Panc1 (cell line): Measurements from ENCODE around the gene NHS. TPM values are rescaled to one million over a fixed set of nuclear protein-coding genes. Genes with fewer than 3 reads are reported as not detected.
"Not testable (repeated sequence)": the region's sequence is repeated elsewhere in the genome, so short reads cannot be mapped to it uniquely, and the experiment has no call there.

Experiments used
- ATAC-seq: fragments of 200-7000 bp; cut with Tn5 transposase; 2 replicates; pipeline ENCODE4 v1.9.1; 2020; ENCODE audit warnings: mild to moderate bottlenecking, moderate library complexity
- BruUV-seq: library from RNA; stranded (reverse); fragments of 400-500 nt; replicated peaks from 2 replicates; lab custom pipeline; 2021; lab: Mats Ljungman, UMichigan
- CTCF ChIA-PET: fragments of 300-600 bp; sonication (Branson Sonifier 250); formaldehyde crosslinking; loops from one replicate; lab custom pipeline; 2022; ENCODE audit warnings: antibody characterized with exemption; lab: Charles Lee
- POLR2A ChIA-PET: fragments of 300-600 bp; sonication (Branson Sonifier 250); formaldehyde crosslinking; loops from one replicate; lab custom pipeline; 2022; ENCODE audit warnings: antibody characterized with exemption; lab: Charles Lee
- DNase-seq: peaks from one replicate; pipeline ENCODE4 v3.0.0-alpha.2; 2010; ENCODE audit warnings: low read depth, low spot score
- H3K27ac ChIP-seq: 2 replicates; pipeline ENCODE4 v1.5.1; 2011; ENCODE audit warnings: mild to moderate bottlenecking, low read length, inconsistent platforms
- H3K27me3 ChIP-seq: fragments of 200-500 bp; sonication (Bioruptor generic); 2 replicates; pipeline ENCODE4 v1.6.0; 2014; ENCODE audit warnings: low read length, inconsistent platforms; ENCODE audit not compliant: control insufficient read depth, insufficient read depth
- H3K36me3 ChIP-seq: fragments of 200-500 bp; sonication (Bioruptor generic); 2 replicates; pipeline ENCODE4 v1.5.1; 2014; ENCODE audit warnings: inconsistent platforms, mild to moderate bottlenecking, low read length, moderate library complexity; ENCODE audit not compliant: control insufficient read depth, insufficient read depth
- H3K4me1 ChIP-seq: 2 replicates; pipeline ENCODE4 v1.5.1; 2011; ENCODE audit warnings: inconsistent platforms, mild to moderate bottlenecking, low read length, moderate library complexity; ENCODE audit not compliant: control insufficient read depth, insufficient read depth
- H3K4me3 ChIP-seq, 2 experiments: 2 replicates each; pipeline ENCODE4 v1.5.1; 2011 to 2012; ENCODE audit warnings: low read depth in 2 of 2, low read length in 2 of 2, mild to moderate bottlenecking in 2 of 2, inconsistent platforms in 1 of 2, moderate library complexity in 1 of 2
- H3K9me3 ChIP-seq: fragments of 200-500 bp; sonication (Bioruptor generic); 2 replicates; pipeline ENCODE4 v1.5.1; 2014; ENCODE audit warnings: low read depth, mild to moderate bottlenecking, inconsistent platforms, low read length, moderate library complexity; ENCODE audit not compliant: control insufficient read depth, insufficient read depth
- CTCF ChIP-seq: fragments of 450-650 bp; IDR thresholded peaks from 2 replicates; pipeline ENCODE4 v1.5.1; 2017; ENCODE audit warnings: mild to moderate bottlenecking
- POLR2AphosphoS5 ChIP-seq: IDR thresholded peaks from 2 replicates; pipeline ENCODE4 v1.6.1; 2012; ENCODE audit warnings: mild to moderate bottlenecking, low read depth, low read length, moderate library complexity
- REST ChIP-seq, 2 experiments: IDR thresholded peaks; 2 replicates each; pipeline ENCODE4 v1.6.1; 2011 to 2012; ENCODE audit warnings: low read depth in 2 of 2, control low read depth in 1 of 2, low read length in 1 of 2, mild to moderate bottlenecking in 1 of 2, moderate library complexity in 1 of 2; ENCODE audit not compliant: insufficient read depth in 1 of 2
- SIN3A ChIP-seq: IDR thresholded peaks from 2 replicates; pipeline ENCODE4 v1.6.1; 2012; ENCODE audit warnings: low read depth, mild to moderate bottlenecking, low read length, moderate library complexity, borderline replicate concordance; ENCODE audit not compliant: insufficient read depth
- TCF7L2 ChIP-seq: IDR thresholded peaks from 2 replicates; pipeline ENCODE4 v1.6.1; 2011; ENCODE audit warnings: mild to moderate bottlenecking, low read depth, low read length, inconsistent platforms
- in situ Hi-C: cut with HindIII; loops from 2 replicates; pipeline ENCODE4 v1.10.0; 2016; ENCODE audit warnings: low sequenced_read_pairs, low pct_unique_long_range_greater_than_20kb
- intact Hi-C: fragments of 100-400 bp; cut with micrococcal nuclease; formaldehyde crosslinking; loops from one replicate; pipeline ENCODE4 v1.10.0; 2022; ENCODE audit not compliant: unreplicated experiment
- total RNA-seq: library from RNA; stranded (reverse); gene quantifications from one replicate; pipeline ENCODE4 v1.2.1, GENCODE V29; 2021; ENCODE audit not compliant: unreplicated experiment

NHS gene
- total RNA-seq, 1 experiment from 2014 or later = 0.80 TPM

GRCh38 chrX:17567821-17568220 lies 192.8 kb downstream of the NHS start:
- in situ Hi-C loops = no loop called here
- no peak overlapping the region for H3K27ac ChIP-seq
- H3K27me3 ChIP-seq = no peaks in the 10 kb centered on the region
- ChIA-PET CTCF (no interaction called here), POLR2A (no interaction called here)
- H3K9me3 ChIP-seq = no peaks in the 10 kb centered on the region
- intact Hi-C loops = no loop called here
- no peak overlapping the region for H3K4me3 ChIP-seq
- no peak for TF ChIP-seq CTCF
- no peak for TF ChIP-seq REST (IDR thresholded peaks at IDR 0.05; ENCODE audit: insufficient read depth in 1 of 2, low read depth in 2 of 2, low read length in 1 of 2)
- no peak for TF ChIP-seq SIN3A
- no peak for TF ChIP-seq POLR2AphosphoS5
- no peak for TF ChIP-seq TCF7L2
- DNase-seq (no peak), ATAC-seq (no peak)
- H3K36me3 ChIP-seq = no peaks in the 10 kb centered on the region
- no peaks in the 10 kb centered on the region for H3K4me1 ChIP-seq
- BruUV-seq = no TSS peak

GRCh38 chrX:17568804-17569203 lies 193.8 kb downstream of the NHS start:
- H3K27ac ChIP-seq, ATAC-seq, H3K9me3 ChIP-seq, H3K27me3 ChIP-seq, intact Hi-C loops, H3K4me3 ChIP-seq, DNase-seq, CTCF ChIA-PET, BruUV-seq, H3K36me3 ChIP-seq, in situ Hi-C loops, H3K4me1 ChIP-seq, POLR2A ChIA-PET: not testable (repeated sequence)

- Histone ChIP-seq H3K36me3 (no peaks in the 10 kb centered on the region), H3K27ac (no peak overlapping the region), H3K4me1 (no peaks in the 10 kb centered on the region), H3K4me3 (no peak overlapping the region), H3K9me3 (no peaks in the 10 kb centered on the region), H3K27me3 (no peaks in the 10 kb centered on the region)
- POLR2A ChIA-PET = no interaction called here
- ATAC-seq (no peak), DNase-seq (no peak)
- TF ChIP-seq REST (IDR thresholded peaks at IDR 0.05; ENCODE audit: insufficient read depth in 1 of 2, low read depth in 2 of 2, low read length in 1 of 2) (no peak), POLR2AphosphoS5 (no peak), SIN3A (no peak)
- CTCF ChIA-PET = no interaction called here
- BruUV-seq = no TSS peak
- intact Hi-C loops (no loop called here), in situ Hi-C loops (no loop called here)
Measured at GRCh38 chrX:17579026-17579425, 204.0 kb downstream of the NHS start.
